B cell (primary cell): ENCODE results near the gene ROBO2. TPM values are rescaled to one million over a fixed set of nuclear protein-coding genes. Genes with fewer than 3 reads are reported as not detected.

Experiments
- ATAC-seq: fragments of 200-7000 bp; cut with Tn5 transposase; one replicate; pipeline ENCODE4 v1.10.0; 2021; ENCODE audit warnings: low read depth, mild to moderate bottlenecking, moderate number of reproducible peaks, moderate library complexity
- CTCF ChIA-PET: fragments of 350-600 bp; sonication (Branson Sonifier 250); formaldehyde crosslinking; loops from one replicate; lab custom pipeline; 2021; ENCODE audit warnings: antibody characterized with exemption, inconsistent platforms; lab: Charles Lee
- POLR2A ChIA-PET: fragments of 350-600 bp; sonication (Branson Sonifier 250); formaldehyde crosslinking; loops from one replicate; lab custom pipeline; 2021; ENCODE audit warnings: antibody characterized with exemption; lab: Charles Lee
- DNase-seq: peaks from one replicate; pipeline ENCODE4 v3.0.0; 2013
- H2AFZ ChIP-seq: 2 replicates; pipeline ENCODE4 v1.6.1; 2012; ENCODE audit warnings: mild to moderate bottlenecking, low read depth, low read length; ENCODE audit not compliant: insufficient read depth, poor library complexity, severe bottlenecking
- H3K27ac ChIP-seq, 2 donors: 1 replicate in 1 of 2; 2 replicates in 1 of 2; pipeline ENCODE4 v1.5.1; 2012 to 2013; ENCODE audit warnings: low read length in 2 of 2, mild to moderate bottlenecking in 2 of 2, moderate library complexity in 1 of 2
- H3K27me3 ChIP-seq, 4 experiments: fragments of 200-600 bp in 1 of 4; sonication (generic) in 1 of 4; replicated peaks in 1 of 4; 1 replicate in 2 of 4; 2 replicates in 2 of 4; pipeline versions ENCODE4 v1.6.1 to v1.7.0; 2013 to 2016; ENCODE audit warnings: low read length in 3 of 4, mild to moderate bottlenecking in 2 of 4, mixed read lengths in 1 of 4, moderate library complexity in 1 of 4; ENCODE audit not compliant: insufficient read depth in 4 of 4, control insufficient read depth in 3 of 4; ENCODE audit errors: control extremely low read depth in 1 of 4
- H3K36me3 ChIP-seq, 2 experiments: replicated peaks in 1 of 2; 1 replicate in 1 of 2; 2 replicates in 1 of 2; pipeline versions ENCODE4 v1.6.1 to v1.7.1; 2013; ENCODE audit warnings: low read length in 1 of 2; ENCODE audit not compliant: insufficient read depth in 2 of 2, control insufficient read depth in 1 of 2; ENCODE audit errors: control extremely low read depth in 1 of 2, extremely low read depth in 1 of 2
- H3K4me1 ChIP-seq, 2 donors: fragments of 200-600 bp in 1 of 2; sonication (generic) in 1 of 2; 1 replicate in 1 of 2; 2 replicates in 1 of 2; pipeline versions ENCODE4 v1.5.1 to v1.6.1; 2013 to 2017; ENCODE audit warnings: low read length in 2 of 2; ENCODE audit not compliant: control insufficient read depth in 2 of 2, insufficient read depth in 2 of 2
- H3K4me2 ChIP-seq: replicated peaks from 2 replicates; pipeline ENCODE3; 2012; ENCODE audit warnings: mild to moderate bottlenecking, low read depth, low read length; ENCODE audit not compliant: poor library complexity, severe bottlenecking
- H3K4me3 ChIP-seq, 5 experiments: fragments of 200-600 bp in 1 of 5; sonication (generic) in 1 of 5; 1 replicate in 3 of 5; 2 replicates in 2 of 5; pipeline versions ENCODE4 v1.5.1 to v1.7.0; 2011 to 2016; ENCODE audit warnings: low read length in 4 of 5, mild to moderate bottlenecking in 4 of 5, low read depth in 2 of 5, control low read depth in 1 of 5, moderate library complexity in 1 of 5; ENCODE audit not compliant: insufficient read depth in 1 of 5; ENCODE audit errors: control extremely low read depth in 1 of 5, extremely low read depth in 1 of 5
- H3K79me2 ChIP-seq: fragments of 200-600 bp; sonication (generic); one replicate; pipeline ENCODE4 v1.6.0; 2016; ENCODE audit warnings: low read length; ENCODE audit not compliant: control insufficient read depth, insufficient read depth
- H3K9ac ChIP-seq: fragments of 200-600 bp; sonication (generic); 2 replicates; pipeline ENCODE4 v1.6.1; 2017; ENCODE audit warnings: mild to moderate bottlenecking, low read length, moderate library complexity
- H3K9me3 ChIP-seq, 3 donors: one replicate each; pipeline versions ENCODE4 v1.6.1 to v1.7.1; 2013; ENCODE audit warnings: low read length in 2 of 3; ENCODE audit not compliant: control insufficient read depth in 2 of 3, insufficient read depth in 1 of 3; ENCODE audit errors: control extremely low read depth in 1 of 3
- H4K20me1 ChIP-seq: 2 replicates; pipeline ENCODE4 v1.6.0; 2012; ENCODE audit warnings: mild to moderate bottlenecking, low read length; ENCODE audit not compliant: insufficient read depth, control insufficient read depth, poor library complexity, severe bottlenecking
- H3K27ac Mint-ChIP-seq: one replicate; pipeline ENCODE4 v1.8.0; 2021; ENCODE audit warnings: mixed read lengths
- H3K27me3 Mint-ChIP-seq: one replicate; pipeline ENCODE4 v1.8.0; 2021; ENCODE audit warnings: mixed read lengths
- H3K4me1 Mint-ChIP-seq: one replicate; pipeline ENCODE4 v1.8.0; 2021; ENCODE audit warnings: mixed read lengths
- H3K4me3 Mint-ChIP-seq: one replicate; pipeline ENCODE4 v1.8.0; 2021; ENCODE audit warnings: mixed read lengths
- H3K9me3 Mint-ChIP-seq: one replicate; pipeline ENCODE4 v1.8.0; 2022; ENCODE audit warnings: mixed read lengths; ENCODE audit not compliant: insufficient read depth
- EZH2 ChIP-seq: IDR thresholded peaks from 2 replicates; pipeline ENCODE4 v1.6.1; 2012; ENCODE audit warnings: borderline replicate concordance, low read depth, mild to moderate bottlenecking, moderate library complexity, low read length; ENCODE audit not compliant: insufficient read depth, poor library complexity, severe bottlenecking
- WGBS: methylation state at CpG from one replicate; pipeline ENCODE4 v1.1.5; 2013; ENCODE audit warnings: missing lambda C conversion rate; ENCODE audit not compliant: insufficient coverage; 5-methylcytosine and 5-hydroxymethylcytosine counted together
- intact Hi-C: fragments of 100-400 bp; cut with micrococcal nuclease; formaldehyde crosslinking; loops from one replicate; pipeline ENCODE4 v1.10.0; 2022
- polyA plus RNA-seq: library from polyadenylated mRNA; depleted of rRNA; stranded (reverse); fragments of >200 nt; gene quantifications from 2 replicates; pipeline ENCODE4 v1.2.3, GENCODE V29; 2012
- total RNA-seq, 2 donors: library from RNA; stranded (reverse); fragments of 120-200 nt in 1 of 2; gene quantifications; 1 replicate in 1 of 2; 2 replicates in 1 of 2; pipeline versions ENCODE4 v1.2.3 to v1.2.4, GENCODE V29; 2013 to 2022
- TF ChIP-seq, protein P1 (sequence below): fragments of 200-600 bp; IDR thresholded peaks from one replicate; pipeline ENCODE4 v1.8.0; 2022; ENCODE audit warnings: antibody characterized with exemption, mild to moderate bottlenecking

ROBO2 gene
- total and polyA plus RNA-seq, 2 donors (not counting 1 experiment from before 2014, with no cell fraction given) = not detected

- intact Hi-C loops = no loop called here
- H3K9me3 ChIP-seq = peaks cover 0 to 8% (median 3%) of the 10 kb centered on the region in 3 donors
- H3K4me1 Mint-ChIP-seq = no peaks in the 10 kb centered on the region
- ChIA-PET CTCF (no interaction called here), POLR2A (no interaction called here)
- H2AFZ ChIP-seq = no peak overlapping the region
- no peak overlapping the region for H3K27ac Mint-ChIP-seq
- no peak for DNase-seq
- no peak overlapping the region for H3K4me2 ChIP-seq
- H4K20me1 ChIP-seq = no peaks in the 10 kb centered on the region
- no peaks in the 10 kb centered on the region for H3K79me2 ChIP-seq
- no peak for TF ChIP-seq EZH2
- TF ChIP-seq, protein P1, sequence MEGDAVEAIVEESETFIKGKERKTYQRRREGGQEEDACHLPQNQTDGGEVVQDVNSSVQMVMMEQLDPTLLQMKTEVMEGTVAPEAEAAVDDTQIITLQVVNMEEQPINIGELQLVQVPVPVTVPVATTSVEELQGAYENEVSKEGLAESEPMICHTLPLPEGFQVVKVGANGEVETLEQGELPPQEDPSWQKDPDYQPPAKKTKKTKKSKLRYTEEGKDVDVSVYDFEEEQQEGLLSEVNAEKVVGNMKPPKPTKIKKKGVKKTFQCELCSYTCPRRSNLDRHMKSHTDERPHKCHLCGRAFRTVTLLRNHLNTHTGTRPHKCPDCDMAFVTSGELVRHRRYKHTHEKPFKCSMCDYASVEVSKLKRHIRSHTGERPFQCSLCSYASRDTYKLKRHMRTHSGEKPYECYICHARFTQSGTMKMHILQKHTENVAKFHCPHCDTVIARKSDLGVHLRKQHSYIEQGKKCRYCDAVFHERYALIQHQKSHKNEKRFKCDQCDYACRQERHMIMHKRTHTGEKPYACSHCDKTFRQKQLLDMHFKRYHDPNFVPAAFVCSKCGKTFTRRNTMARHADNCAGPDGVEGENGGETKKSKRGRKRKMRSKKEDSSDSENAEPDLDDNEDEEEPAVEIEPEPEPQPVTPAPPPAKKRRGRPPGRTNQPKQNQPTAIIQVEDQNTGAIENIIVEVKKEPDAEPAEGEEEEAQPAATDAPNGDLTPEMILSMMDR = no peak
- H3K4me3 ChIP-seq = no peak overlapping the region
- no peak overlapping the region for H3K4me3 Mint-ChIP-seq
- ATAC-seq = no peak
- no peaks in the 10 kb centered on the region for H3K4me1 ChIP-seq
- H3K27me3 ChIP-seq = no peaks in the 10 kb centered on the region
- no peak overlapping the region for H3K27ac ChIP-seq
- no peaks in the 10 kb centered on the region for H3K9me3 Mint-ChIP-seq
- no peaks in the 10 kb centered on the region for H3K27me3 Mint-ChIP-seq
- WGBS = 100% methylated on average over 1 of the region's 2 CpGs
- H3K36me3 ChIP-seq = no peaks in the 10 kb centered on the region
- H3K9ac ChIP-seq = no peak overlapping the region
Measured at GRCh38 chr3:77682162-77682561, 642.3 kb downstream of the ROBO2 start.

DNA sequence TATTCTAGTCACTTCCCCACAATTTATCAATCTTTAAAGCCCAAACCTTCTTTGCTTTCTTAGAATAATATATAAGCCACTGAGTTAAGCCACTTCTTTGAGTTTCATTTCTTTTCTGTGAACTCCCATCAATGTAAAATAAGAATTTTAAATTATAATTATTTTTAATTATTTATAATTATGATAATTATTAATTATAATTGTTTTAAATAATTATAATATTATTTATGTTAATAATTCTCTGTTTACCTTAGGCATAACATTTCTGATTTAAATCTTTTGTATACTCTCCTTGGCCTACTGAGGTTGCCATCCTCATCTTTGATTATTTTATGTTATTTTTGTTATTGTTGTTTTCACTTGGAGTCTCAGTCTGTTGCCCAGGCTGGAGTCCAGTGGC lies 644.2 kb downstream of the ROBO2 start:
- no peak overlapping the region for H3K9ac ChIP-seq
- Mint-ChIP-seq H3K27me3 (no peaks in the 10 kb centered on the region), H3K27ac (no peak overlapping the region), H3K9me3 (peaks cover 2% of the 10 kb centered on the region), H3K4me3 (no peak overlapping the region), H3K4me1 (no peaks in the 10 kb centered on the region)
- H3K4me2 ChIP-seq = no peak overlapping the region
- no peaks in the 10 kb centered on the region for H3K79me2 ChIP-seq
- no peaks in the 10 kb centered on the region for H3K36me3 ChIP-seq
- no peak overlapping the region for H3K27ac ChIP-seq
- ATAC-seq = no peak
- POLR2A ChIA-PET = no interaction called here
- H3K4me1 ChIP-seq = no peaks in the 10 kb centered on the region
- TF ChIP-seq, protein P1 = no peak
- no peak for TF ChIP-seq EZH2
- no peak overlapping the region for H3K4me3 ChIP-seq
- no peak for DNase-seq
- H3K27me3 ChIP-seq = no peaks in the 10 kb centered on the region
- no peak overlapping the region for H2AFZ ChIP-seq
- intact Hi-C loops = no loop called here
- CTCF ChIA-PET = no interaction called here
- no peaks in the 10 kb centered on the region for H4K20me1 ChIP-seq
- peaks cover 0 to 8% (median 3%) of the 10 kb centered on the region in 3 donors for H3K9me3 ChIP-seq
